ENCODE results near the gene PIF1. TPM values are rescaled to one million over a fixed set of nuclear protein-coding genes. Genes with fewer than 3 reads are reported as not detected.

The PIF1 gene
- total RNA-seq, 1 donor from 2014 or later, result 6.6 TPM

DNA sequence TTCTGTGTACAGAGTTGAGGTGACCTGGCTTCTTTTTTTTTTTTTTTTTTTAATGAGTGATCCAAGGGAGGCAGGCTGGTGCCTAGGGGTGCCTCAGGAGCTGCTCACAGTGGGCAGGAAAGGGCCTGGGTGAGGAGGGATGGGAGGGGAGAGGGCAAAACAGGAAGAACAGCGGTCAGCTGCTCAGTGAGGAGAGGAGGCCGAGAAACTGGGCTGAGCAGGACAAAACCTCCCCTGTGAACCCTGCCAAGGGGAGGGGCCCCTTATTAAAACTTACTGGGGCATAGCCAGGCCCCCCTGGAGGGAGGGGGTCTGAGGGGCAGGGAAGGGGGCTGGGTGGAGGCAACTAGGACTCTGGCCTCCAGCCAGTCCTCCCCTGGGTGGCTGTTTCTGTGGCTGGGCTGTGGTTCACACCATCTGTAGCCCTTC, 19.8 kb upstream of the PIF1 start:
- H3K9me3 ChIP-seq, result no peaks in the 10 kb centered on the region
- H3K4me1 ChIP-seq, result peaks cover 68% of the 10 kb centered on the region
- TF ChIP-seq POLR2A (IDR thresholded peaks at IDR 0.05) (no peak), POLR2AphosphoS5 (IDR thresholded peaks at IDR 0.05; ENCODE audit: insufficient read depth in 1 of 2, low read depth in 1 of 2) (peak in 1 of 2 donors; percentile 33)
- TF ChIP-seq, protein P1, sequence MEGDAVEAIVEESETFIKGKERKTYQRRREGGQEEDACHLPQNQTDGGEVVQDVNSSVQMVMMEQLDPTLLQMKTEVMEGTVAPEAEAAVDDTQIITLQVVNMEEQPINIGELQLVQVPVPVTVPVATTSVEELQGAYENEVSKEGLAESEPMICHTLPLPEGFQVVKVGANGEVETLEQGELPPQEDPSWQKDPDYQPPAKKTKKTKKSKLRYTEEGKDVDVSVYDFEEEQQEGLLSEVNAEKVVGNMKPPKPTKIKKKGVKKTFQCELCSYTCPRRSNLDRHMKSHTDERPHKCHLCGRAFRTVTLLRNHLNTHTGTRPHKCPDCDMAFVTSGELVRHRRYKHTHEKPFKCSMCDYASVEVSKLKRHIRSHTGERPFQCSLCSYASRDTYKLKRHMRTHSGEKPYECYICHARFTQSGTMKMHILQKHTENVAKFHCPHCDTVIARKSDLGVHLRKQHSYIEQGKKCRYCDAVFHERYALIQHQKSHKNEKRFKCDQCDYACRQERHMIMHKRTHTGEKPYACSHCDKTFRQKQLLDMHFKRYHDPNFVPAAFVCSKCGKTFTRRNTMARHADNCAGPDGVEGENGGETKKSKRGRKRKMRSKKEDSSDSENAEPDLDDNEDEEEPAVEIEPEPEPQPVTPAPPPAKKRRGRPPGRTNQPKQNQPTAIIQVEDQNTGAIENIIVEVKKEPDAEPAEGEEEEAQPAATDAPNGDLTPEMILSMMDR (IDR thresholded peaks at IDR 0.05), result no peak
- peak overlapping the region; percentile 91 to 97 for H3K4me3 ChIP-seq
- peak overlapping the region; percentile 98 for H3K27ac ChIP-seq
- no peak for DNase-seq (ENCODE audit: extremely low spot score in 2 of 2)
- no peaks in the 10 kb centered on the region for H3K27me3 ChIP-seq
- intact Hi-C loops (cut with DNase I), result no loop called here
- H3K36me3 ChIP-seq, result peaks cover 0 to 18% of the 10 kb centered on the region in 2 donors

- no peak for DNase-seq (ENCODE audit: extremely low spot score in 2 of 2)
- H3K4me1 ChIP-seq, result peaks cover 68% of the 10 kb centered on the region
- no peak for TF ChIP-seq POLR2A (IDR thresholded peaks at IDR 0.05)
- TF ChIP-seq POLR2AphosphoS5 (IDR thresholded peaks at IDR 0.05; ENCODE audit: insufficient read depth in 1 of 2, low read depth in 1 of 2), result no peak
- TF ChIP-seq, protein P1 (IDR thresholded peaks at IDR 0.05), result no peak
- H3K36me3 ChIP-seq, result peaks cover 0 to 16% of the 10 kb centered on the region in 2 donors
- no peaks in the 10 kb centered on the region for H3K9me3 ChIP-seq
- H3K4me3 ChIP-seq, result peak overlapping the region; percentile 91 to 97
- intact Hi-C loops (cut with DNase I), result no loop called here
- H3K27me3 ChIP-seq, result no peaks in the 10 kb centered on the region
- peak overlapping the region; percentile 98 for H3K27ac ChIP-seq
Observed at GRCh38 chr15:64844576-64845145, 19.2 kb upstream of the PIF1 start.

DNA sequence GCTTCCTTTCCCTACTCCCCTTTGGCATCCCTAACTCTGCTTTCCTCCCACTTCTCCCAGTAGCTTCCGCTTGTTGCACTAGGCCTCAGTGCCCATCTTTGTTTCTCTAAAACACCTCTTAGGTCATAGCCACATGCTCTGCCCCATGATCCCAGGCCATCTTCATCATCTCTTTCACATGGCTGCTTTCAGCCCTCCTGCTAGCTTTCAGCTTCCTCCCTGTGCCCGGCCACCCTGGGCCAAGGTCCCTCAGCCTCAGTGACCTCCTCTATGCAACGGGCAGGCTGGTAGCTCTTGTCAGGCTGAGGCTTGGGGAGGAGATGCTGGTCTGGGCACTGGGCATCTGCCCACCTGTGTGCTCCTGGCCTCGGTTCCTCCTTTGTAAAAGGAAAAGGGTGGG, 18.5 kb upstream of the PIF1 start:
- H3K4me1 ChIP-seq, result peaks cover 68% of the 10 kb centered on the region
- intact Hi-C loops (cut with DNase I), result no loop called here

DNA sequence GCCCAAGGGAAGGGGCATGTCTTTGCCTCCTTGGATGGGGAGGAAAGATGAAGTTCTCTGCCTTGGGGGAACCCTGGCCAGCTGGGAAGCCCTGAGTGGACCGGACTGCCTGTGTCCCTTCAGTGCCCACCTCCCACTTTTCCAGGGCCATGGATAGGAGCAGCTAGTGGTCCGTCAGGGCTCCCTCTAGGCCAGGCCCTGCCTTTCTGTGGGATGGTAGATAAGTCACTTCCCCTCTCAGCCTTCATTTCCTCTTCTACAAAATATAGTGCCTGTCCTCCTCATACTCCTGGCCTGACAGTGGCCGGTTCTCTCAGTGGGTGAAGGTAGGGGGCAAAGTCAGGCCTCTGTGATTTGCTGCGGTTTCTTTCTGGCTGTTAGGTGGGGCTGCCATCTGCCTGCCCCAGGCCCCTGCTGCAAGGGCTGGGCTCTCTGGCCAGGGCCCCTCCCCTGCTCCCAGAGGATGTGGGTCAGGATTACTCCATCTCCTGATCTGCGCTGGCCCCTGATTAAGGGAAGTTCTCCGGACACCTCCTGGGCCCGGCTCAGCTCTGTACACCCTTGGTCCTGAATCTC, 17.6 kb upstream of the PIF1 start:
- H3K4me1 ChIP-seq, result peaks cover 61% of the 10 kb centered on the region
- H3K9me3 ChIP-seq, result no peaks in the 10 kb centered on the region
- intact Hi-C loops (cut with DNase I), result no loop called here
- no peak for DNase-seq (ENCODE audit: extremely low spot score in 2 of 2)
- peak overlapping the region; percentile 98 for H3K27ac ChIP-seq
- peaks cover 0 to 4% of the 10 kb centered on the region in 2 donors for H3K36me3 ChIP-seq
- peak overlapping the region; percentile 91 to 97 for H3K4me3 ChIP-seq
- TF ChIP-seq, protein P1 (IDR thresholded peaks at IDR 0.05), result no peak
- peak in 1 of 2 donors; percentile 9 for TF ChIP-seq POLR2A (IDR thresholded peaks at IDR 0.05)
- peak in 1 of 2 donors; percentile 77 for TF ChIP-seq POLR2AphosphoS5 (IDR thresholded peaks at IDR 0.05; ENCODE audit: insufficient read depth in 1 of 2, low read depth in 1 of 2)
- no peaks in the 10 kb centered on the region for H3K27me3 ChIP-seq

More for the DNA sequence above, 18.5 kb upstream of the PIF1 start:
- H3K9me3 ChIP-seq, result no peaks in the 10 kb centered on the region
- H3K4me3 ChIP-seq, result peak overlapping the region; percentile 91 to 97
- H3K27me3 ChIP-seq, result no peaks in the 10 kb centered on the region
- no peak for DNase-seq (ENCODE audit: extremely low spot score in 2 of 2)
- peak overlapping the region; percentile 98 for H3K27ac ChIP-seq
- peaks cover 0 to 12% of the 10 kb centered on the region in 2 donors for H3K36me3 ChIP-seq
- TF ChIP-seq POLR2AphosphoS5 (IDR thresholded peaks at IDR 0.05; ENCODE audit: insufficient read depth in 1 of 2, low read depth in 1 of 2), result no peak
- TF ChIP-seq POLR2A (IDR thresholded peaks at IDR 0.05), result no peak
- TF ChIP-seq, protein P1 (IDR thresholded peaks at IDR 0.05), result no peak

Data from vagina (tissue), 2 donors.